NCI-H446 treated with DMSO at 0.1 percent for 48 hours (cell line): Measurements from ENCODE around the gene PAQR7.
A peak's percentile ranks its signal among the peaks of the same experiment; 100 is the strongest.

Experiments used
- DNase-seq: peaks from one replicate; lab custom pipeline; 2025; lab: John Stamatoyannopoulos, UW

Gene PAQR7

DNA sequence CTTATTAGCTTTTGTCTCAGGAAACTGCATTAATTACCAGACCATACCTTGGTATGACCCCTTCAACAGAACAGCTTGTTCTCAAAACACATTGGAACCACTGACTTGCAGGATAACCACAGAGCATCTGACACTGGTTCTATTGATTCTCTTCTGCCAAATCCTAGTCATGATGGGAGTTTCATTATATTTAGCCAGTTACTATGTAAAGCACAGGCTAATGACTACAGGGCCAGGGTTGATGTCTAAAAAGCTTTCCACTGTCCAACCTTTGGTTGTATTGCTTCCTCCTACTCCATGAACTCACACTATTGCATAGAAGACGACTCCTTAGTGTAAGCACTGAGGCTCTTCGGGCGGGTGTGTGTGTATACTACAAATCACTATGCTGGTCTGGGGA lies 27.0 kb upstream of the PAQR7 start:
- no peak for DNase-seq

DNA sequence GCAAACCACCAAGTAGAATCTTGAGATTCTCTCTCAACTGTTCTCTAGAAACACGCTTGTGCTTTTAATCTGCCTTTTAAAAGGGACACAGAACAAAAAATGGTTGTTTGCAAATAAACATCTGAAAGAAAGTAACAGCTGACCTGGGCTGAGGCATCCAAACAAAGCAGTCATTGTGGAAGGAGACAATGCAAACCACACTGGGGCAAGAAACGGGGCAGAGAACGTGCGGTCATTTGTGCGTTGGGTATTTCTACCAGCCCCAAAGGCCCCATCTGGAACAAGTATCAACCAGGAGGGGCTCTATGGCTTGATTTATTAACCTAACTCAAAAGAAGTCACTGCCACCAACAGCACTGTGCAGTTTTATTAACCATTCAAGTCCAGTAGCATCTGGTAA lies 24.7 kb upstream of the PAQR7 start:
- DNase-seq: no peak

DNA sequence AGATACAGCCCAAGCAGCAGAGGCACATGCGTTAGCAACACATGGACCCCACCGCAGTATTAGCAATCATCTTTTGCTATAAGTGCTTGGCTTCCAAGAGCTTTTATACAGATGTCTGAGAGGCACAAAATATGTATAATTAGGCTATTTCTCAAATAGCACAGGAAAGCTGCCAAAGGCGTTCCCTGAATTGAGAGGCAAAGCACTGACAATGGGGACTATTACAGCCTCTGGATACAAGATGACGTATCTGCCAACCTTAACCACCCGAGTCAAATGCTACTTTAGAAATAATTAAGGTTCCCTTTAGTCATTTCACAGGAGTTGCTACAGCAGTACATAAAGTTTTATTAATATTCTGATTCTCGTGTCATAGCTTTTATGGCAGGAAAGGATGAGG lies 24.3 kb upstream of the PAQR7 start:
- no peak for DNase-seq

DNA sequence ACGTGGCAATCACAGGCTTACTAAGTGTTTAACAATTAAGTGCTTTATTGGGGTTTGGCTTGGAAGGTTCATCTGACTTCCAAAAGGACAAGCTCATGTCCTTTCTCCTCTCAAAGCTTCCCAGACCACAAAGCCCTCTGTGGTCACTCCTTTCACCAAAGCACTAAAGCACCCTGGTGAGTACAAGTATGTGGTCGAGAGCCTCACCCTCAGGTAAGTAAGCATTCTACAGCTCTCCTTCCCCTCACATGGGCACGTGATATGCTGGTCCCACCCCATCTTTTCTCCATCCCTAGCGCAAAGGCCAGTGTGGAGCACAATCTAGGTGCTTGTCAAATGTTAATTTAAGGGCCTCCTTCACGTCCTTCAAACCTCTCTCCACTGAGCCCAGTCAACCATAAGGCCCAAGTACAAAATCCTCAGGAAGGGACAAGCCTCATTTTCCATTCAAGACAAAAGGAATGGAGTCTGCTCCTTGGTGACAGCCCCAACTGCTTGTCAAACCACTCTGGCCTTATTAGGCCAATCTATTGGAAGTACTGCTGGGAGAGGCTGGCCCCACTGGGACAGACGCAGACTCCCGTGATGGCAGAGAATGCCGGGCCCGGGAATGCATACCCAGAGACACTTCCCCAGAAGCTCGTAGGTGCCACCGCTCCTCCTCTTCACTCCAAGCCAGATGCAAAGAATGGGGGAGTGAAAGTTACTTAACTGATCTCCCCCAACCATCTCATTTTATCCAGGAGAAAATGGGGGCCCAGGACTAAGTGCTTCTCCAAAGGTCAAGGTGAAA lies 22.9 kb upstream of the PAQR7 start:
- DNase-seq: no peak

DNA sequence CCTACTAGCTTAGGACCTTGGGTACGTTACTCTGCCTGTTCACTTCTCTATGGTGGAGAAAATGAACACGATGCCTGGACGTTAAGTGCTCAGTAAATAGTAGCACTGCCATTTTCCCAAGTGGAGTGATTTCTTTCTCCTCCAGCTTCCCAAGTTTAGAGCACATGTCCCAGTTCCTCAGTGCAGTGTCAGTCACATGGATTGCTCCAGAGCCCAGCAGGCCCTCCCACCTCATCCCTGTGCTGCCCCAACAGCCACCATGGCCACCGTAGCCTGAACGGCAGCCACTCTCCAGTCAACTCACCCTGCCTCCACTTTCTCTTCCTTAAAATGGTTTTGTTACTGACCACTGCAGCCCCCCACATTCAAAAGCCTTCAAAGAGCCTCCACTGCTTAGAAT lies 22.2 kb upstream of the PAQR7 start:
- DNase-seq: no peak

DNA sequence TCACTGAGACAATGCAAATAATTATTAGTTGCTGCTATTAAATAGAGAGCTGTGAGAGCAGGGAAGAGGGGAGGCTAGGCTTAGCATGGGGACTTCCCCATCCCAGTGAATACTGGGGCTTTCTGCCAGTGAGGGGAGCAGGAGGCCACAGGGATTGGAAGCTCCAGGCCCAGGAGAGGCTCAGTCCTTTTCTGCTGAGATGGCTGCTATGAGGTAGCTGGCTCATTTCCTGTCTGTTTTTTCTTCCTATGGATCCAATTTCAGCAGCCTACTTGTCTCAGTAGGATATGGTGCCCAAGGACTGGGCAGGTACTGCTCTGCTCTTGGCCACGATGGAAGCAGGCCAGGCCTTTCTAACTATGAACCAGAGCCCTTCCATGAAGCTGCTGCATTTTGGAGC lies 20.8 kb upstream of the PAQR7 start:
- DNase-seq: no peak

DNA sequence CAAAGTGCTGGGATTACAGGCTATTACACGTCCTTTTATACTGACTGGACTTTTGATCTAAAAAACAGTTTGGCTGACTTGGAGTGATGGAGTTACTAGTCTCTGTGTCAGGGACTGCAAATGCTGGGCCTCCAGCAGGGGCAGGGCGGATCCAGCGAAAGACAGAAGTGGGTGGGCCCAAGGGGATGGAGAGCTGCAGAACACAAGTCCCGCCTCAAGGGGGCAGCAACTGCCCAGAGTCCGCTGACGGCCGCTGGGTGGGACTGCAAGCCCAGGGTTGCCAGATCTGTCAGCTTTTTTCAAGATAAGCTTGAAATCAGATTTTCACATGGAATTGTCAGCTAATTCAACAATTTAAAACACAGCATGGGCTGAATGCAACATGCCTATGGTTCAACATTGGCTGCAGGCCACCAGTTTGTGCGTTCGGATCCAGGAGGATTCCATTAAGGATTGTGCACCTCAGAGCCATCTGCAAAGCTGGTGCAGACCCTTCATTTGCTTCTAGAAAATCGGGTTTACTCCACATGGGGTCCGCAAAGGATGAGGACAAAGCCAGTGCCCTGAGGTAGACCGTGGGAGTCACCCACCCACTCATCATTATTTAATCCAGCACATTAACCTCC lies 20.0 kb upstream of the PAQR7 start:
- DNase-seq: peak; percentile 72

DNA sequence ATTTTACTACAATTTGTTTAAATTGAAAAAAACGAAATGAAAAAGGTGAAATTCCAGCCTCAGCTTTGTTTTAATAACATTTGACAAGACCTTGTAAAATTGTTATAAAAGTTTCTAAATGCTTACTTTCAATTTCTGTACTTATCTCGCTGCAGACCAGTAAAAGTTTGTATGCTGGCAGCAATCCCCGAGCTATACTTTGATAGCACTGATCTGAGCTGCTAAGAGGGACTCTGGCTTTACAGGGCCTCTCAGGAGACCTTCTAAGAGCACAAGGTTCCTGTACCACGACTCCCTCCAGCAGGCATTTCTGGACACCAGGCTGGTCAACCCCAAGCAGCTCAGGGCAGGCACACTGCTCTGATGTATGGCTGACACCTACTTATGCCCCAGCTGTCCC lies 17.6 kb upstream of the PAQR7 start:
- no peak for DNase-seq

DNA sequence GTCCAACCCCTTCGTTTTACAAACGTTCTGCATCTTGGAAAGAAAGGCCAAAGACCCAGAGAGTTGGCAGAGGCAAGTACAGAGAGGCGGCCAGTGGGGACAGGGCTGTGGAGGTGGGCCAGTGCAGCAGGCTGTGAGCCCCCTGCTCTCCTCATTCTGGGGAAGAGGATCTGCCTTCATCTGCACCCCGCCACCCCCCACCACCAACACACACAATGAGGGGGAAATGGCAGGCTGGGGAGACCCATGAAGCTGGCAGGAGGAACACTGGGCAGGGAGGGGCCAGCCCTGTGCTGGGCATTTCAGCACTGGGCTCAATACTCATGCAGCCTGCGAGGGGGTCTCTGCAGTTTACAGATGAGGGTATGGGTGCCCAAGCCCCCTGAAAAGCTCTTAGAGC lies 16.1 kb upstream of the PAQR7 start:
- no peak for DNase-seq

DNA sequence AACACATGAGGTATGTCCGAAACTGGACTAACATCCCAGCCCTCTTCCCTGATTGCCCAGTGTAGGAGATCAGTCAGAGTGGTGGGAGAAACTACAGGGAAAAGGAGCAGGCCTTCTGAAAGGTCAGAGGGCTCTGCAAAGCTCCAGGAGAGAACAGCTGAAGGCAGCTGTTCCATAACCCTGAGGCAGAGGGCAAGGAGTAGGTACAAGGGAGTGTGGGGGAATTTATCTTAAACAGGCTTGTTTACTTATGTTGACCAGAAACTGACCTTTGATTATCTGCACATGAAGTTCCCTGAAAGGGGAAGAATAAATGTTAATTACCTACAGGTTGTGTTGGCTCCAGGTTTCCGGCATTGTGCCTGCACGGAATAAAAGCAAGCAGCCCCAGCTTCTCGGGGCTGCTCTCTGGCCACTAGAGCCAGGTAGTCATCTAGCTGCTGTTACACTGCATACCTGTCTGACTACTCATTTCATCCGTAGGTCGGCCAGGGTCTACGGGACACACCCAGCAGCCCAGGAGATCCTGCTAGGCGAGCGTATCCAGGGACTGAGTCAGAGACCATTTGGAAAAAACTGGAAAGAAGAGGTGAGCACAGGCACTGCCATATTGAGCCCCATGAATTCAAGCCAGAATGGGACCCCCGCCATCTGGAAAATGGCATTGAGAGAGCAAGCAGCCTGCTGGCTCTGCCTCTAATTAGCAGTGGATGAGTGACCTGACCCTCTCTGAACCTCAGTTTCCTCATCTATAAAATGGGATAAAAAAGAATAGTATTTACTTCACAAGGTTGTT lies 14.9 kb upstream of the PAQR7 start:
- no peak for DNase-seq

DNA sequence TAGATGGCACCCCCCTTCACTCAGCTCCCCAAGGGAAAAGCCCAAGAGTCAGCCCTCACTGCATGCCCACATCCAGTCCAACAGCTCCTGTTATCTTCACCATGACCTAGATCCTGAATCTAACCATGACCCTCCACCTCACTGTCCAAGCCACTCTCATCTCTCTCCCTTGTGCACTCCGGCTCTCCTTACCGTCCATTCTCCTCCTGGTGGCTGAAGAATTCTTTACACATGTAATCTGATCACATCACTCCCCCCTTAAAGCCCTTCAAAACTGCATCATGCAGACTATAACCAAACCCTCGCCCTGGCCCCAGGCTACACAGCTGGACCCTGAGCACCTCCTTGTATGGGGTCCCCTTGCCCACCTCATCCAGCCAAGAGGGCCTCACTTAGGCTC lies 14.0 kb upstream of the PAQR7 start:
- no peak for DNase-seq

DNA sequence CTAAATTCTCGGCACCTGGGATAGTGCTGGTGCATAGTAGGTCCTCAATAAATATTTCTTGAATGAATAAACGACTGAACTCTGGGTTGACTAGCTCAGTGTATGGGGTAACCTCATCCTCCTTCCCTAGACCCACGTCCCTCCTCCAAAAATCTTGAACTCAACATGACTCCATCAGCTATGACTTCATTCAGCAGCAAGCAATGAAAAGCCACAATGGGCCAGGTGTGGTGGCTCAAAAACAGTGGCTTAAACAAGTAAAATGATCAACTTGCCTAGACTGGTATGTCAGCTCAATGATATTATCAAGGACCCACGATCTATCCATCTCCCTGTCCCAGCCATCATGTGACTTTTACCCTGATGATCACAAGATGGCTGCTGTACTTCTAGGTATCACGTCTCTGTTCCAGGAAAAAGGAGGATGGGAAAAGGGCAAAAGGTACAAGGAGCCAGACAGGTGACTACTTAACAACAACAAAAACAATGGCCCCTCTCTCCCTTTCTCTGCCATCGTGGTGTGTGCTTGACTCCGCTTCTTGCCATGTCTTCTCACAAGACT lies 13.0 kb upstream of the PAQR7 start:
- no peak for DNase-seq

DNA sequence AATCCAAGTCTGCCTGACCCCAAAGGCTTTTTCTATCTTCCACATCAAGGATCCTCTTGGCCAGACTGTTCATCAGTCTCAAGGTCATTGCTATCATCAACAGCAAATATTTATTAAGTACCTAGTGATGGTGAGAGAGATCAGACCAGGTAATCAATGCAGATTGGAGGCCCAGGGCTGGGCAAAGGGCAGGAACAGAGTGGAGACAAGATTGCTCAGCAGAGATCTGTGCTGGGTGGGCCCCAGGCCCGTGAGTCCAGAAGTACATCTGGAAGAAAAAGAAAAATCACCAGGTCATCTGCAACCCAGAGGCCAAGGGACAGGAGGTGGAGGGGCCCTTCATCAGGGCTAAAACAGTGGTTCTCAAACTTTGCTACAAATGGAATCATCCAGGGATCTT lies 10.1 kb upstream of the PAQR7 start:
- DNase-seq: no peak

DNA sequence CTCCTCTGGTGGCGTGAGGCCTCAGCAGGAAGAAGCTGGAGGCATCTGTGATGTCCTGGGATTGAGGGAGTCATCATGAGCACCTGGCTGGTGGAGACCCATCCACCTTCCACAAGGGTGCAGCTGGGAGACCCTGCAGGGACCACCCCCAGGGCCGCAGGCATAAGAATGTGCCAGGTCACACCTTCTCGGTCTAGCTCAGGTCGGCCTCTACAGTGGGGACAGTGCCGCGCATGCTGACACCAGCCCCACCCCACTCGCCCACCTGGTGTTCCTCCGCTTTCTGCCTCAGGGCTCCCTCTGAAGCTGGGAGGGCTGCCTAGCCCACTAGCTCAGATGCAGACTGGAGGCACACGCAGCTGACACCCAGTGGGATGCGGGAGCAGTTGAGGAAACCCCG lies 5.8 kb upstream of the PAQR7 start:
- no peak for DNase-seq

DNA sequence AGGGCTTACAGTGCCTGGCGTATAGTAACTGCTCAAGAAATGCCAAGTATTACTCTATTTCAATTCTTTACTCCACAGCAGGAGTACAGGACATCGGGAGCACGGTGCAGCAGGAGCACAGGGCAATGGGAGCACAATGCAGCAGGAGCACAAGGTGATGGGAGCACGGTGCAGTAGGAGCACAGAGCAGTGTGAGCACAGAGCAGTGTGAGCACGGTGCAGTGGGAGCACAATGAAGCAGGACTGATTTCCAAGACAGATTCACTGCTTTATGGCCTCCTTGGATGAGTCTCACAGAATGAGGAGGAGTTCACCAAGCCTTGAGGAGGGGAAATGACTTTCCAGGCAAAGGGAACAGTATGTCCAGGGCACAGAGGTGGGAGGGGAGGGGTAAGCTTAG lies 5.0 kb upstream of the PAQR7 start:
- no peak for DNase-seq

DNA sequence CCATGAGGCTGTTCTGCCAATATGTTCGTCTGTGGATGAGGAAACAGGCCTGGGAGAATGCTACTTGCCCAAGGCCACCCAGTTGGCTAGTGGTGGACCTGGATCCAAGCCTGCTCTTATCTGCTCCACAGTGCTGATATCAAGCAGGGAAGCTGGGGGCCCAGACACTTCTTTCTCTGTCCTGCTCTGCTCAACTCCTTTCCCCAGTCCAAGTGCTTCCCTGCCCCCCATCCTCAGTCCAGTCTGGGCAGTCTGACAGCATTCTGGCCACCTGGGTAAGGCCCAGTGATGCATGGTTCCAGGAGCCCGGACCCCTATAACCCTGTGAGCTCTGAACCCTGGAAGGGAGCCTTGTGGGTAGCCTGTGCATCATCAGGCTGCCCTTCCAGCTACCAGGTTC lies 4.2 kb upstream of the PAQR7 start:
- DNase-seq: no peak

DNA sequence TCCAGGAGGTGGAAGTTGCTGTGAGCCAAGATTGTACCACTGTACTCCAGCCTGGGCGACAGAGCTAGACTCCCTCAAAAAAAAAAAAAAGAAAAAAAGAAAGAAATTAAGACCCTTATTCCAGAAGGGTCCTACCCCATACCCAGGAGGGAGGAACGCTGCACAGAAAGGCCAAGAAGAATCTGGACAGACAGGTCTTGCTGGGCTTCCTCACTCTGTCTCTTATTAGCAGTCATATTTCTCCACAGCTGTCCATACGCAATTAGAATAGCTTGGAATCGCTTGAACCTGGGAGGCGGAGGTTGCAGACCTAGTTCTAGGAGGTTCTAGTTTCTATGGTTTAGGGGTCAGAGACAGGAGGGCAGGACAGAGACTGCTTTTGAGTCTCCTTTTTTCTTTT lies 3.2 kb upstream of the PAQR7 start:
- no peak for DNase-seq

DNA sequence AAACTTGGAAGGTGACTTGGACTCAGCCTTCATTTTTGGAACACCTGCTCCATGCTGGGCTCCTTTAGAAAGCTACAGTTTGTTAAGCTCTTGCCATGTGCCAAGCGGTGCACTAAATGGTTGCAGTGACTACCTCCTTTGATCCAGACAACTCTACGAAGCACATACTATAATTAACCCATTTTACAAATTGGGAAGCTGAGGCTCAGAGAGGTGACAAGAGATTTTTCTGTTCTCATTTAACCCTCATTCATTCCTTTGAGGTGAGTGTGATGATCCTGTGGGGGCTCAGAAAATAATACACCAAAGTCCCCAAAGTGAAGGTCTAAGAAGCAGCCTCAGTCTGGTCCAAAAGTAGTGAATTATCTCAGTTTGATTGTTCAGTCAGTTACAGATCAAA lies 1.6 kb upstream of the PAQR7 start:
- no peak for DNase-seq

DNA sequence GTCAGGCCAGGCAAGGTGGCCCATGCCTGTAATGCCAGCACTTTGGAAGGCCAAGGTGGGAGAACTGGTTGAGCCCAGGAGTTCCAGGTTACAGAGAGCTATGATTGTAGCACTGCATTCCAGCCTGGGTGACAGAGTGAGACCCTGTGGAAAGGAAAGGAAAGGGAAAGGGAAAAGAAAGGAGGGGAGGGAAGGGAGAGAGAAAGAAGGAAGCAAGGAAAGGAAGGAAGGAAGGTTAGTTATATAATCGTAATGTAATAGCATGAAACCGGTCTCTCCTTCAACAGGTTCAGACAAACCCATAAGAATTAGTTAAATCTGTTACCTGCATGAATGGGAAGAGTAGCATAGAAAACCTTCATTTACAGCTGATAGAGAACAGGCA lies 1.2 kb upstream of the PAQR7 start:
- no peak for DNase-seq

DNA sequence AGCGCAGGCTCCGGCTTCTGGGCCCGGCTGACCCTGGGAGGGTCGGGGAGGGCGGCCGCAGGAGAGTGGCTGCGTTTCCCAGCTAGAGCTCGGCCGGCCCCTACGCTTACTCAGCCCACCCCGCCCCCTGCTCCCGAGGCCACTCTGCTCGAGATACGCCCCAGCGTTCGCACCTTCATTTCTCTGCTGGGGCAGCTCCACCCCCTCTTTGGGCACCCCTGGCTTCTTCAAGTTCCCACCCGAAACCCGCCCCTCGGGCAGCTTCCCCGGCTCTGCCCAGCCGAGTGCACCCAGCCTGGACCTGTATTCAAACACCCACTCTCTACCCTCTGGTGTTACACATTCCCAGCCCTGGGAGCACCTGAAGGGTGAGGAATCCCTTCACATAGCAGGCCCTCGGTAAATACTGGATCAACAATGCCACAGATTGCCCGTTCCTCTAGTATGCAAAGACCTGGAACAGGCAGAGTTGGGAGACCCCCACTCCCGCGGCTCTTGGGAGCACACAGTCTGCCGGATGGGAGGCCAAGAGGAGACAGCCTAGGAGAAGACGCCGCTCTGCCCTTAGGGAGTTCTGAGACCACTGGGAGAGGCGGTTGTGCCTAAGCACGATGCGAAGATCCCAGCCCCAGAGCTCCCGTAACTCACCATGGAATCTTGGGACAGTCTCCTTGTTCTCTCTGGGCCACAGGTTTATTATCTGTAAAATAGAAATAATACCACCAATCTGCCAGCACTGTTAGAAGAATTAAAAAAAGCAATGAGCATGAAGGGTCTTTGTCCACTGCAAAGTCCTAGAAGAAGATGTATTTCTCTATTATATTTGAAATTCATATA lies 566 bp upstream of the PAQR7 start:
- DNase-seq: no peak

DNA sequence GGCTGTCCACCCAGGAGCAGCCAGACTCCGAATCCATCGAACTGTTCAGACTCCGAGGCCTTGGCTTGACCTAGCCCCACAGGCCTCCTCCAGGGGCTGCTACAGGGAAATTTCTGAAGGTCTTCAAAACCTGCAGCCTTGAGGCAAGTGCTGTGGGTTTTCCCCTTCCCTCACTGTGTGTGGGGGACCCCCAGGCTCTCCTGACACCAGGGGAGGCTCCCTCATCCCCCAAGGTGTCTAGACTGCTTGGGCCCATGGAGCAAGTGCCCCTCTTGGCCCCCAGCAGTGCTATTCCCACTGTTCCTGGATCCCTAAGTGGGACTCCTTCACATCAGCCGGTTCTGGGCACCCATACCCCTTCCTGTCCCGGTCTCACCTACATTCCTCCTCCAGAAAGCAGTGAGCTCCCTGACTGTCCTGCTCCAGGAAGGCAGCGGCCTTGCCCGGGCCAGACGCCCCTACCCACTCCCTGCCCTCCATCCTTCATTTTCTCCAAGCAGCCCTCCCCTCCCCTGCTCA lies 814 bp downstream of the PAQR7 start:
- no peak for DNase-seq

DNA sequence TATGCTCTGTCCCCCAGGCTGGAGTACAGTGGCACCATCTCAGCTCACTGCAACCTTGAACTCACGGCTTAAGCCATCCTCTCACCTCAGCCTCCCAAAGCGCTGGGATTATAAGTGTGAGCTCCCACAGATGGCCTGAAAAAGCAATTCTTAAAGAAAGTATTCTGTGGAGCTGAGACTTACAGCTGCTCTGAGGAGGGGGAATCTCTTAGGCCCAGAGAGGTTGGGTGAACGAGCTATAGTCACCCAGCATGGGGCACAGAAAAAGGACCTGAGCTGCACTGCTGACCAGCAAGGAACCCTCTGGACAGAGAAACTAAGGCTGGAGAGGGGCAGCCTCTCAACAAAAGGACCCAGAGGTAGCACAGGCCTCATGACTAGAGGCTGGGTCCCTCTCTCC lies 1.3 kb downstream of the PAQR7 start:
- DNase-seq: no peak
